T-helper 22 cell (primary cell): ENCODE measurements around the gene DSC3.

ENCODE experiments used
- DNase-seq: peaks from one replicate; pipeline ENCODE4 v3.0.0-alpha.2; 2020; ENCODE audit warnings: low read depth

The DSC3 gene

DNA sequence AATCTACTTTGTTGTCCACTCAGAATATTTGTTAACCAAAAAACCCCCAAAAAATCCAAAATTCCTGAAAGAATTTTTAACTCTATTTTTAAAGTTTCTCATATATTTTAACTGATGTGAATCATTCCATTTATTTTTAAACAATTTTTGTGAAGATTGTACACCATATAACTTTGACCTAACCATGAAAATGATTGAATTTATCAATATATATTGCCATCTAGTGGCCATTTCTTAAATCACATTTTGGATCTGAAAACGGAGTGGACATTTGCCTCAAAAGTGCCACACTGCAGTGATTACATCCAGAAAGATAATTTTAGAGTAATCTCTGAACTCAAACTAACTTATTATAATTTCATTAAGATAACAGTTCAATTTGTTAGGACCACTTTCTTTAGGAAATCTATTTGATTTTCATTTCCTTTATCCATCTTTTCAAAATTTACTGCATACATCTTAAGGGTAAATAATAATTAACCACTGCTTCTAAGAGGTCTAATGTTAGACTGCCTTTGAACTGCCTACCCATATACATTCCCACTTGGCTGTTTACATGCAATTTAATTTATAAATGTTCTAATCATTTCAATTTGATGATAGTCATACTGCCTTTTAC lies 71.1 kb downstream of the DSC3 start:
- no peak for DNase-seq

GRCh38 chr18:30970196-30970816 lies 72.2 kb downstream of the DSC3 start:
- DNase-seq: no peak

DNA sequence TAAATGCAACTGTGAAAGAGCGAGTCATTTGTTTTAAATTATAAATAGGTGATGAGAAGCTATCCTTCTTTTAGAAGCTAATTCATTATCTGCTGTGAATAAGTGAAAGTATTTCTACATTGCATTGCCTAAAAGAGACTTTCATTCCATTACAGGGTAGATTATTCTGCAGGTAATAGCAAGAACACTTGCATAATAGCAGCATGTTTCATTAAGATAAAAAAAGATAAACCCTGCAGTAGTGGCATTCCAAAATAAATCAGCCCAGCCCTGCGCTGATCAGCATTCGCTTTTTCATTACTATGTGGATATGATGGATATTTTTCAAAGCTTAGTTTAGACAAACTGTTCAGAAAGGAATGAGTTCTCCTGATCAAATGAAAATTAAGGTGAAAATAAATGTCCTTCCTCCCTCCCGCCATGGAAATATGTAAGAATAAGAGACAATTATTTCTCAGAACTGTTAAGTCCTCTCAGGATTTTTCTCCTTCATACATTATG lies 72.8 kb downstream of the DSC3 start:
- no peak for DNase-seq

GRCh38 chr18:30967701-30968100 lies 74.8 kb downstream of the DSC3 start:
- DNase-seq: no peak

DNA sequence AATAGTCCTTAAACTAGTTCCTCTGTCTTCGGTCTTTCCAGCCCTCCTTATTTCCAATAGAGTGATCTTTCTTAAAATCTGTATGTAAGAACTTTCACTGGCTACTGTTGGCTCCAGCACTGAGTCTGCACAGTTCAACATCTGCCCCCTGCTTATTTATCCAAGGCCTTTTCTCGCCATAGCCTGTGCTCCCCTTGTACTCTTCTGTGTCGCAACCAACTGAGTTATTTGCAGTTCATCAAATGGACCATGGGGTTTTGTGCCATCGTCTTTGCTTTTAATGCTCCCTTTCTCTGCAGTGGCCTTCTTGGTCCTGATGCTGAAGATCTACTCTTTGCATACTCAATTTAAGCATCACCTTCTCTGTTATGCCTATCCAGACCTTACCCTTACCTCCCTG lies 77.3 kb downstream of the DSC3 start:
- no peak for DNase-seq

DNA sequence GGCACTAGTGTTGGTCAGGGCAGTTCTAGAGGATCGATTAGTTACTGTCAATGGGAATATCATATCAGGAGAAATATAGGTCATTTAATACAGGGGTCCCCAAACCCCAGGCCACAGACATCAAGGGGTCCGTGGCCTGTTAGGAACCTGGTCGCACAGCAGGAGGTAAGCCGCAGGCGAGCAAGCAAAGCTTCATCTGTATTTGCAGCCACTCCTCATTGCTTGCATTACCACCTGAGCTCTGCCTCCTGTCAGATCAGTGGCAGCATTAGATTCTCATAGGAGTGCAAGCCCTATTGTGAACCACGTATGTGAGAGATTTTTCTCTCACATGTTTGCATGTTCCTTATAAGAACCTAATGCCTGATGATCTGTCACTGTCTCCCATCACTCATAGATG lies 81.9 kb downstream of the DSC3 start:
- DNase-seq: no peak

- no peak for DNase-seq
These were observed 85.5 kb downstream of the DSC3 start for GRCh38 chr18:30957066-30957465.

DNA sequence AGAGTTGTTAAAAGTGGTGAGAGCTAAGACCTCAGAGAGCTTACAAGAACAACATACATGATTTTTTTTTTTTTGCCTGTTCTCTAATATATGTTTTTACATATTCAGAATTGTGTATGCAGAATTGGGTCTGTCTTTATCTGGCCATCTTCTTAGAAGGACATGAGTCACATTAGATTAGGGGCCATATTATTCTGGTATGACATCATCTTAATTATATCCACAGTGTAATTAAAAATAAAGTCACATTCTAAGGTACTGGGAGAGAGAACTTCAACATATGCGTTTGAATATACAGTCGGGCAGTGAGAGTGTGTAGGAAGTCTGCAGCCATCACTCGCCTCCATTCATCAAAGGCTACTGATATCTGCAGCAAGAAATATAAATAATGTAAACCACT lies 88.3 kb downstream of the DSC3 start:
- no peak for DNase-seq

- DNase-seq: no peak
These were observed 96.8 kb downstream of the DSC3 start for GRCh38 chr18:30945761-30946160.

DNA sequence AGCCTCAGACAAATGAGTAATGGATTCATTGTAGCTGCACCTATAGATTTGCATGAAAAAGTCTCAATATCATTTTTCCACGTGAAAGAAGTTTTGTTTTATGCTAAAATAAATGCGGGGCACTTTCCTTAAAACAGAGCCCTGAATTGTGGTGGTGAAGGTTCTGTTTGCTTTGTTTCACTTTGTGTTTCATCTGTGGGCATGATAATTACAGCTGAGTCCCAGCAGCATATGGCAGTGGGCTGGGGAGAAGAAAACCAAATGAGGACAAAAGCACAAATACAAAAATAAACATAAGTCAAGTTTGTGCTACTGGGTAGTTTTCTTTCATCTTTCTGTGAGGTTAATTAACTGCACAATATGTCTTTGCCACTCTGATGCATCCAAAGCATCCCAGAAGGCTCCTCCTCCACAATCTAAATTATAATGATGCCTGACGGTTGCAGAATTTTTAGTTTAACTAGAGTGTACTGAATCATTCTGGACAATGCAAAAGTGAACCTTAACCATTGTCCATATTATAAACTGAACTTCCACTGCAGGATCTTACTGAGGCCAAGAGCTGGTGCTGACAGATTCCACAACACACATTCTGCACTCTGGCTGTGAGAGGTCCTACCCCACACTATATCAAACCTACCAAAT lies 97.6 kb downstream of the DSC3 start:
- no peak for DNase-seq

GRCh38 chr18:30940952-30941539 lies 101.5 kb downstream of the DSC3 start:
- no peak for DNase-seq
